Stimulated activated CD4-positive, alpha-beta T cell treated with anti-CD3 and anti-CD28 coated beads, Interleukin-1b, Interleukin-23, amount 100 ng/mL, for 1 hour (primary cell): Measurements from ENCODE around the gene FAM168A.

Source experiments
- DNase-seq, 2 donors: peaks; one replicate each; pipeline ENCODE4 v3.0.0-alpha.2; 2020; ENCODE audit warnings: low read depth in 2 of 2

FAM168A gene

GRCh38 chr11:73367482-73368024 lies 230.4 kb downstream of the FAM168A start:
- DNase-seq: no peak

DNA sequence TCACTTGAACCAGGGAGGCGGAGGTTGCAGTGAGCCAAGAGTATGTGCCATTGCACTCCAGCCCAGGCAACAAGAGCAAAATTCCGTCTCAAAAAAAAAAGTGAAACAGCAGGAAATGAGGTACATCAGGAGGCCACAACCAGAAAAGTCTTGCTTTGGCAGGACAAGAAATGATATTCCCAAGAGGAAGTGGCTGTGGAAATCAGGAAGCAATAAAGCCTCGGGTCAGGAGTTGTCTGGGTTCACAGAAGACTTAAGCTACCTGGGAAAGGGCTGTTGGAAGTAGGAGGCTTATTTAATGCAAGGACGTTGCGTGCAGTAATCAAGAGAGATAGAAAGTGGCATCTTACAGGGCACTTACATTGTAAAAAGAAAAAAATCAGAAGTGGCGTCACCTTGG lies 231.0 kb downstream of the FAM168A start:
- DNase-seq: no peak

GRCh38 chr11:73366265-73366610 lies 231.7 kb downstream of the FAM168A start:
- no peak for DNase-seq

- no peak for DNase-seq
These were observed 232.3 kb downstream of the FAM168A start for GRCh38 chr11:73365352-73366264.

GRCh38 chr11:73363147-73363546 lies 234.8 kb downstream of the FAM168A start:
- DNase-seq: no peak

DNA sequence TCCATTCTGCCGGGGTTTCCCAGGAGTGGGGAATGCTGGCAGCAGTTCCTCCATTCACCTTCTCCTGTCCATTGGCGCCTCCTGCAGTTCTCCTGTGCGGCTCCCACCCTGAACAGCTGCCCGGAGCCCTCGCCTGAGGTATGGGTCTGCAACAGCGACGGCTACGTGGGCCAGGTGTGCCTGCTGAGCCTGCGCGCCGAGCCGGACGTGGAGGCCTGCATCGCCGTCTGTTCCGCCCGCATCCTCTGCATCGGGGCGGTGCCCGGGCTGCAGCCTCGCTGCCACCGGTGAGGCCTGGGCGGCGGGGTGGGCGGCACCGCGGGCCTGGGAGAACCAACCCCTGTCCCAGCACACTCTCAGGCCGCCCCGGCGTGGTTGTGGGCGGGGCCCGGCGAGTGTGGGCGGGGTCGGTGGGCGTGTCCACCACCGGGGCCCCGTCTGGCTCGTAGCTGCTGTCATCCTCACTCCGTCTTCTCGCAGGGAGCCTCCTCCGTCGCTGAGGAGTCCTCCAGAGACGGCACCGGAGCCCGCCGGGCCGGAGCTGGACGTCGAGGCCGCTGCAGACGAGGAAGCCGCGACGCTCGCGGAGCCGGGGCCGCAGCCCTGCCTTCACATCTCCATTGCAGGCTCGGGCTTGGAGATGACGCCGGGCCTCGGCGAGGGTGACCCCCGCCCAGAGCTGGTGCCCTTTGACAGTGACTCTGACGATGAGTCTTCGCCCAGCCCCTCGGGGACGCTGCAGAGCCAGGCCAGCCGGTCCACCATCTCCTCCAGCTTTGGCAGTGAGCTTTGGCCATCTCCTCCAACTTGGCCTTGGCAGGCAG lies 235.7 kb downstream of the FAM168A start:
- DNase-seq: no peak

DNA sequence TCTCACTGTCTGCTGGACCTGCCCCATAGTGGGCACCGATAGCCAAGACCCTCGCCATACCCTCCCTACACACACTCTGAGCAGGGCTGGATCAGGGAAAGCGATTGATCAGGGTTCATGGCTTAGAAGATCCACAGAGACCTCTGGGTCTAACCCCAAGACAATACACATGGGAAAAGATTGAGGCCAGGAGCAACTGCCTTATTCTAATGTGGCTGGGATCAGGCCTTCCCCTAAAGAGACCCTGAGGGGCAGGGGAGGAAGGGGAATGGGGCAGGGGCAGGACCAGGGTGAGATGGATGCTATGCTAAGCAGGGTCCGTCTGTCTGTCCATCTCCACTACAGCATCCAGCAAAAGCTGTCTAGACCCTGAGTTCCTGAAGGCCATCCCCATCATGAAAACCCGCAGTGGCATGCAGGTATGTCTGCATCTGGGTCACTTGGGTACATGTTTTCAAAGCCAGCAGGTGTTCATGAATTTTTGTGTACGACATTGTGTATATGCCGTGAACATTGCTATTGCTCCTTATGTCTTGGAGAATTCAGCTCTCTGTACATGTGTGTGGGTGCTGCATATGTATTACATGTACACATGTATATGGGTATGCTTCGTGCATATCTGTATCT lies 237.1 kb downstream of the FAM168A start:
- no peak for DNase-seq

- DNase-seq: no peak
These were observed 237.8 kb downstream of the FAM168A start for GRCh38 chr11:73359930-73360742.

- DNase-seq: no peak
These were observed 238.6 kb downstream of the FAM168A start for GRCh38 chr11:73359341-73359740.

- DNase-seq: no peak
These were observed 239.8 kb downstream of the FAM168A start for GRCh38 chr11:73358071-73358470.

- DNase-seq: no peak
These were observed 240.7 kb downstream of the FAM168A start for GRCh38 chr11:73356979-73357860.

DNA sequence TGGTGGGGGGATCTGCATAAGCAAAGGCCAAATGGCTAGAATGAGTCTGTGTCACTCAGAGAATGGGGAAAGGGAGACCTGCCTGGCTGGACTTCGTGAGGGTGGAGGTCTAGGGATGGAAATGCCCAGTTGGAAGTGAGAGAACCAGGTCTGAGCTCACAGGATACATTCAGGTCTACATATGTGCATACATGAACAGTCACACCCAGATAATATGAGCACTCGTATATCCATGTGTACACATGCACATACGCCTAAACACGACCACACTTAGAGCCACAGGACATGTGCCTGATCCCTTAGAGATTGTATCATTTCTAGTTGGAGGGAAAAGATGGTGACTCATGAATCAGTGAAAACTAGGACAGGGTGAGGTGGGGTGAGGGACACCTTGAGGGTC lies 242.8 kb downstream of the FAM168A start:
- no peak for DNase-seq

GRCh38 chr11:73353422-73353821 lies 244.5 kb downstream of the FAM168A start:
- DNase-seq: no peak

- peak; percentile 21 to 24 for DNase-seq
These were observed 246.8 kb downstream of the FAM168A start for GRCh38 chr11:73350908-73351636.
